ENCODE data around the gene FAM90A26.
"Not testable (repeated sequence)": the region's sequence is repeated elsewhere in the genome, so short reads cannot be mapped to it uniquely, and the experiment has no call there.

- not testable (repeated sequence) for TF ChIP-seq POLR2A (IDR thresholded peaks at IDR 0.05; ENCODE audit: low read depth, low read length); CTCF (conservative IDR thresholded peaks at IDR 0.05; ENCODE audit: low read depth, low read length); SMC3 (IDR thresholded peaks at IDR 0.05; ENCODE audit: low read depth, low read length); RCOR1 (IDR thresholded peaks at IDR 0.05; ENCODE audit: insufficient replicate concordance, low read length); MXI1 (IDR thresholded peaks at IDR 0.05; ENCODE audit: borderline replicate concordance, low read depth, low read length); FOS (IDR thresholded peaks at IDR 0.05; ENCODE audit: low read depth, low read length); CEBPB (IDR thresholded peaks at IDR 0.05; ENCODE audit: low read depth, low read length); RAD21 (IDR thresholded peaks at IDR 0.05; ENCODE audit: low read length)
Observed at GRCh38 chr4:9169791-9170459, at the start of gene FAM90A26.

Measured in IMR-90 (cell line).